SK-N-SH (cell line): ENCODE results near the gene MARK4. TPM values are rescaled to one million over a fixed set of nuclear protein-coding genes. Genes with fewer than 3 reads are reported as not detected.

Source experiments
- CTCF ChIA-PET: fragments of 300-600, 350-600 bp; formaldehyde crosslinking; extraction: SDS; loops from one replicate; lab custom pipeline; 2021; lab: Yijun Ruan, JAX
- POLR2A ChIA-PET: fragments of 350-600 bp; sonication (Branson Sonifier 250); formaldehyde crosslinking; extraction: SDS; loops from one replicate; lab custom pipeline; 2020; ENCODE audit warnings: antibody characterized with exemption, inconsistent platforms; lab: Yijun Ruan, JAX
- DNase-seq: peaks from one replicate; pipeline ENCODE4 v3.0.0; 2012
- H2AFZ ChIP-seq: fragments of 200-600 bp; sonication (generic); 2 replicates; pipeline ENCODE4 v1.8.1; 2016; ENCODE audit warnings: antibody characterized with exemption, mild to moderate bottlenecking, low read depth
- H3F3A ChIP-seq: fragments of 200-600 bp; sonication (generic); replicated peaks from 2 replicates; pipeline ENCODE3; 2016; ENCODE audit warnings: antibody characterized with exemption, mild to moderate bottlenecking; ENCODE audit not compliant: insufficient read depth
- H3K27ac ChIP-seq, 2 experiments: fragments of 200-500 bp in 1 of 2; fragments of 200-600 bp in 1 of 2; sonication (Bioruptor generic) in 1 of 2; sonication (generic), shearing (Covaris generic) in 1 of 2; 2 replicates each; pipeline versions ENCODE4 v1.5.1 to v1.6.1; 2014 to 2016; ENCODE audit warnings: low read depth in 2 of 2, inconsistent platforms in 1 of 2, low read length in 1 of 2, mild to moderate bottlenecking in 1 of 2, mixed read lengths in 1 of 2
- H3K27me3 ChIP-seq: fragments of 200-600 bp; sonication (generic), shearing (Covaris generic); 2 replicates; pipeline ENCODE4 v1.6.1; 2016; ENCODE audit warnings: mixed run types; ENCODE audit not compliant: insufficient read depth
- H3K36me3 ChIP-seq, 2 experiments: fragments of 200-500 bp in 1 of 2; fragments of 200-600 bp in 1 of 2; sonication (Bioruptor generic) in 1 of 2; sonication (generic) in 1 of 2; replicated peaks in 1 of 2; 2 replicates each; pipeline versions ENCODE3 to v1.5.1; 2014 to 2016; ENCODE audit warnings: low read length in 1 of 2, mild to moderate bottlenecking in 1 of 2; ENCODE audit not compliant: insufficient read depth in 2 of 2, control insufficient read depth in 1 of 2
- H3K4me1 ChIP-seq, 2 experiments: fragments of 200-500 bp in 1 of 2; fragments of 200-600 bp in 1 of 2; sonication (Bioruptor generic) in 1 of 2; sonication (generic), shearing (Covaris generic) in 1 of 2; 2 replicates each; pipeline versions ENCODE4 v1.5.1 to v1.6.1; 2014 to 2016; ENCODE audit warnings: low read depth in 1 of 2, low read length in 1 of 2, mixed run types in 1 of 2; ENCODE audit not compliant: insufficient read depth in 2 of 2, control insufficient read depth in 1 of 2
- H3K4me2 ChIP-seq: fragments of 200-600 bp; sonication (generic), shearing (Covaris generic); 2 replicates; pipeline ENCODE4 v1.6.1; 2017; ENCODE audit warnings: mixed run types
- H3K4me3 ChIP-seq, 2 experiments: fragments of 200-500 bp in 1 of 2; fragments of 200-600 bp in 1 of 2; sonication (Bioruptor generic) in 1 of 2; sonication (generic), shearing (Covaris generic) in 1 of 2; 2 replicates each; pipeline versions ENCODE4 v1.5.1 to v1.8.1; 2014 to 2016; ENCODE audit warnings: low read depth in 2 of 2, inconsistent platforms in 1 of 2, low read length in 1 of 2, mild to moderate bottlenecking in 1 of 2, mixed read lengths in 1 of 2, moderate library complexity in 1 of 2
- H3K79me2 ChIP-seq: fragments of 200-600 bp; sonication (generic); 2 replicates; pipeline ENCODE4 v1.8.1; 2017; ENCODE audit warnings: mild to moderate bottlenecking; ENCODE audit not compliant: insufficient read depth
- H3K9ac ChIP-seq: fragments of 200-600 bp; sonication (generic); 2 replicates; pipeline ENCODE4 v1.6.1; 2017; ENCODE audit warnings: mixed run types
- H3K9me2 ChIP-seq: fragments of 200-600 bp; sonication (generic); 2 replicates; pipeline ENCODE4 v1.6.1; 2017; ENCODE audit warnings: mixed run types
- H3K9me3 ChIP-seq: fragments of 200-600 bp; sonication (generic); 2 replicates; pipeline ENCODE4 v1.6.1; 2017; ENCODE audit warnings: mixed run types, mild to moderate bottlenecking, moderate library complexity
- H4K20me1 ChIP-seq: fragments of 200-600 bp; sonication (generic); 2 replicates; pipeline ENCODE4 v1.6.1; 2017; ENCODE audit warnings: mild to moderate bottlenecking, mixed run types; ENCODE audit not compliant: insufficient read depth
- ELF1 ChIP-seq: IDR thresholded peaks from 2 replicates; pipeline ENCODE4 v1.4.0; 2012
- EP300 ChIP-seq, 2 experiments: IDR thresholded peaks; 2 replicates each; pipeline versions ENCODE4 v1.4.0 to v1.6.1; 2012; ENCODE audit warnings: borderline replicate concordance in 1 of 2, low read depth in 1 of 2, low read length in 1 of 2
- FOSL2 ChIP-seq: IDR thresholded peaks from 2 replicates; pipeline ENCODE4 v1.4.0; 2012; ENCODE audit warnings: low read depth, mild to moderate bottlenecking, moderate library complexity, borderline replicate concordance
- FOXJ3 ChIP-seq: sonication (generic); formaldehyde crosslinking; IDR thresholded peaks from 2 replicates; pipeline ENCODE4 v1.5.1; 2020; ENCODE audit warnings: mild to moderate bottlenecking, missing genetic modification reagents
- FOXM1 ChIP-seq: IDR thresholded peaks from 2 replicates; pipeline ENCODE4 v1.4.0; 2012; ENCODE audit warnings: low read depth, mild to moderate bottlenecking
- GATA2 ChIP-seq: sonication (generic); formaldehyde crosslinking; IDR thresholded peaks from 2 replicates; pipeline ENCODE4 v1.5.0; 2020; ENCODE audit warnings: mild to moderate bottlenecking, missing genetic modification reagents
- MAX ChIP-seq: IDR thresholded peaks from 2 replicates; pipeline ENCODE4 v1.4.0; 2012; ENCODE audit warnings: low read depth
- MEF2A ChIP-seq: IDR thresholded peaks from 2 replicates; pipeline ENCODE4 v1.4.0; 2012; ENCODE audit warnings: low read depth, borderline replicate concordance
- NFIC ChIP-seq: IDR thresholded peaks from 2 replicates; pipeline ENCODE4 v1.4.0; 2012; ENCODE audit warnings: borderline replicate concordance
- NRF1 ChIP-seq: IDR thresholded peaks from 2 replicates; pipeline ENCODE4 v1.6.1; 2012; ENCODE audit warnings: low read depth, mild to moderate bottlenecking, low read length
- PBX3 ChIP-seq: IDR thresholded peaks from 2 replicates; pipeline ENCODE4; 2012
- RAD21 ChIP-seq: IDR thresholded peaks from 2 replicates; pipeline ENCODE4 v1.6.1; 2012; ENCODE audit warnings: mild to moderate bottlenecking, low read length
- RCOR1 ChIP-seq: fragments of 150-350 bp; IDR thresholded peaks from 2 replicates; pipeline ENCODE4 v1.6.1; 2017; ENCODE audit warnings: antibody characterized with exemption, low read length
- RFX5 ChIP-seq: IDR thresholded peaks from 2 replicates; pipeline ENCODE4 v1.6.1; 2012; ENCODE audit warnings: mild to moderate bottlenecking, improper control_type of control experiment, low read length
- RXRA ChIP-seq: IDR thresholded peaks from 2 replicates; pipeline ENCODE4 v1.4.0; 2012; ENCODE audit warnings: low read depth, mild to moderate bottlenecking, borderline replicate concordance
- SIN3A ChIP-seq: IDR thresholded peaks from 2 replicates; pipeline ENCODE4 v1.6.1; 2012; ENCODE audit warnings: low read depth, mild to moderate bottlenecking, low read length, moderate library complexity, borderline replicate concordance
- SMC3 ChIP-seq: IDR thresholded peaks from 2 replicates; pipeline ENCODE4 v1.6.1; 2012; ENCODE audit warnings: low read depth, low read length, improper control_type of control experiment
- TAF1 ChIP-seq: IDR thresholded peaks from 2 replicates; pipeline ENCODE4 v1.6.1; 2012; ENCODE audit warnings: low read depth, mild to moderate bottlenecking, low read length, moderate library complexity, borderline replicate concordance
- USF2 ChIP-seq: fragments of 150-350 bp; IDR thresholded peaks from 2 replicates; pipeline ENCODE4 v1.6.1; 2017; ENCODE audit warnings: antibody characterized with exemption, low read length, low read depth, borderline replicate concordance
- YY1 ChIP-seq: IDR thresholded peaks from 2 replicates; pipeline ENCODE4 v1.4.0; 2012; ENCODE audit warnings: low read depth, mild to moderate bottlenecking
- WGBS: methylation state at CpG from one replicate; pipeline ENCODE4 v1.1.6; 2017; ENCODE audit warnings: low lambda C conversion rate; 5-methylcytosine and 5-hydroxymethylcytosine counted together
- polyA plus RNA-seq, 3 experiments: library from polyadenylated mRNA; depleted of rRNA; stranded (reverse); fragments of >200 nt; gene quantifications; 2 replicates each; pipeline ENCODE4 v1.2.3, GENCODE V29; 2012

Gene MARK4
- polyA plus RNA-seq, 1 of the 3 experiments (the other 2 are of a cell fraction) = 16.3 TPM

- Histone ChIP-seq H3K27ac (no peak overlapping the region), H3K4me3 (no peak overlapping the region), H3F3A (no peaks in the 10 kb centered on the region), H3K27me3 (no peaks in the 10 kb centered on the region), H3K9me3 (no peaks in the 10 kb centered on the region), H3K4me2 (no peak overlapping the region), H3K4me1 (peaks cover 0 to 16% of the 10 kb centered on the region in 2 experiments; a peak in 2 of 4 replicates), H3K9ac (no peak overlapping the region), H4K20me1 (no peaks in the 10 kb centered on the region), H3K36me3 (peaks cover 13 to 19% of the 10 kb centered on the region in 2 experiments), H2AFZ (no peak overlapping the region), H3K79me2 (no peaks in the 10 kb centered on the region), H3K9me2 (no peaks in the 10 kb centered on the region)
- no peak for TF ChIP-seq TAF1
- no peak for TF ChIP-seq EP300 (IDR thresholded peaks at IDR 0.05; ENCODE audit: borderline replicate concordance in 1 of 2, low read depth in 1 of 2, low read length in 1 of 2)
- no peak for TF ChIP-seq RAD21
- TF ChIP-seq MEF2A = no peak
- TF ChIP-seq YY1 = no peak
- no peak for TF ChIP-seq ELF1
- TF ChIP-seq FOXJ3 (CRISPR knock-in tag) = no peak
- TF ChIP-seq RXRA = no peak
- ChIA-PET CTCF (no interaction called here), POLR2A (no interaction called here)
- WGBS = 73% methylated on average over 7 of the region's 7 CpGs
- DNase-seq = no peak
These were observed 20.7 kb downstream of the MARK4 start for GRCh38 chr19:45271735-45272108.

GRCh38 chr19:45273521-45273855 is 22.4 kb downstream of the MARK4 start:
- no peak overlapping the region for H3K4me2 ChIP-seq
- 92% methylated on average over 14 of the region's 14 CpGs for WGBS
- no peaks in the 10 kb centered on the region for H3K9me3 ChIP-seq
- CTCF ChIA-PET = interaction anchor here (1.5 kb wide), 1 partner anchor 17 kb away, joined by 4 read pairs; no protein-coding TSS in a partner anchor
- H3K36me3 ChIP-seq = peaks cover 18 to 19% of the 10 kb centered on the region in 2 experiments
- peaks cover 0 to 16% of the 10 kb centered on the region in 2 experiments; a peak in 2 of 4 replicates for H3K4me1 ChIP-seq
- H3K9me2 ChIP-seq = no peaks in the 10 kb centered on the region
- H3K9ac ChIP-seq = no peak overlapping the region
- no peaks in the 10 kb centered on the region for H4K20me1 ChIP-seq
- peak overlapping the region in 1 of 2 experiments; percentile 40; a peak in 1 of 4 replicates for H3K27ac ChIP-seq
- TF ChIP-seq MAX = no peak
- TF ChIP-seq, all 33 proteins: peak for 0
- H3K79me2 ChIP-seq = no peaks in the 10 kb centered on the region
- no peak for DNase-seq
- POLR2A ChIA-PET = no interaction called here
- H2AFZ ChIP-seq = no peak overlapping the region
- H3K4me3 ChIP-seq = no peak overlapping the region
- no peaks in the 10 kb centered on the region for H3K27me3 ChIP-seq
- H3F3A ChIP-seq = no peaks in the 10 kb centered on the region

GRCh38 chr19:45275370-45275971 is 24.4 kb downstream of the MARK4 start:
- peaks cover 0 to 16% of the 10 kb centered on the region in 2 experiments; a peak in 2 of 4 replicates for H3K4me1 ChIP-seq
- no peaks in the 10 kb centered on the region for H3K9me3 ChIP-seq
- H3K36me3 ChIP-seq = peaks cover 15 to 19% of the 10 kb centered on the region in 2 experiments
- H3K27me3 ChIP-seq = no peaks in the 10 kb centered on the region
- H3K4me2 ChIP-seq = no peak overlapping the region
- H3K9me2 ChIP-seq = no peaks in the 10 kb centered on the region
- H4K20me1 ChIP-seq = no peaks in the 10 kb centered on the region
- peak; percentile 85 for DNase-seq
- no peak overlapping the region for H3K9ac ChIP-seq
- WGBS = 70% methylated on average over 11 of the region's 12 CpGs
- H3F3A ChIP-seq = no peaks in the 10 kb centered on the region
- H3K4me3 ChIP-seq = no peak overlapping the region
- no peaks in the 10 kb centered on the region for H3K79me2 ChIP-seq
- CTCF ChIA-PET = interaction anchor here (1.1 to 1.8 kb wide), 5 partner anchors 19 to 62 kb away, joined by 3 to 6 read pairs (median 3); no protein-coding TSS in a partner anchor
- H2AFZ ChIP-seq = no peak overlapping the region
- H3K27ac ChIP-seq = peak overlapping the region in 1 of 2 experiments; percentile 19; a peak in 1 of 4 replicates
- POLR2A ChIA-PET = interaction anchor here (0.6 kb wide), 1 partner anchor 221 kb away, joined by 3 read pairs; no protein-coding TSS in a partner anchor
- TF ChIP-seq FOXJ3 (CRISPR knock-in tag) (no peak), RFX5 (no peak), SMC3 (no peak), TAF1 (no peak), FOXM1 (no peak), RCOR1 (no peak), USF2 (no peak; the same call in 1 of the 2 replicates), PBX3 (no peak), ELF1 (no peak), NFIC (peak; percentile 36; the same call in 1 of the 2 replicates), SIN3A (no peak), EP300 (IDR thresholded peaks at IDR 0.05; ENCODE audit: borderline replicate concordance in 1 of 2, low read depth in 1 of 2, low read length in 1 of 2) (no peak), MAX (0 out of 2 replicates have a peak, but pooled peaks have one; percentile 21), NRF1 (peak; percentile 8; the same call in 1 of the 2 replicates), GATA2 (CRISPR knock-in tag) (no peak), FOSL2 (no peak)
